ENCODE results near the gene IL16. TPM values are rescaled to one million over a fixed set of nuclear protein-coding genes. Genes with fewer than 3 reads are reported as not detected.

IL16 gene
- total and polyA plus RNA-seq, 9 donors = 1.8 to 16.5 (median 9.0) TPM

DNA sequence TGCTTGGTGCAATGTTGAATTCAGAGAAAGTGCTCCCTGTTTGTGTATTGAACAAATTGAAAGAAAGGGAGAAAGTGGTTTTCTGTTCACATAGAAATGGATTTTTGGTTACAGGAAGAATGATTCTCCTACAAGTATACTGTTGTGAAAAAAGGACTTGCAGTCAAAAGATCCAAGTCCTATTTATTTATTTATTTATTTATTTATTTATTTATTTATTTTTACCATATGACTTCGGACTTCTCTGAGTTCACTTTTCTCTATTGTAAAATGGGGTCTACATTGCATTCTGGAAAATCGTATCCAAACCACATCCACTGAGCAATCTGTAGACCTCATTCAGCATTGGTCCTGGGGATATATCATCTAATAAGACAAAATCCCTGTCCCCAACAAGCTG lies 81.2 kb downstream of the IL16 start:
- no peaks in the 10 kb centered on the region for H3K27me3 ChIP-seq
- no peak overlapping the region for H3K27ac ChIP-seq
- H3K4me1 ChIP-seq (ENCODE audit: insufficient read depth) = no peaks in the 10 kb centered on the region
- DNase-seq = no peak
- H3K4me3 ChIP-seq = no peak overlapping the region
- H3K36me3 ChIP-seq = no peaks in the 10 kb centered on the region
- TF ChIP-seq EP300 (IDR thresholded peaks at IDR 0.05) = no peak
- no peak for TF ChIP-seq CTCF (IDR thresholded peaks at IDR 0.05)
- no peak for TF ChIP-seq POLR2A (IDR thresholded peaks at IDR 0.05)
- no peaks in the 10 kb centered on the region for H3K9me3 ChIP-seq
- intact Hi-C loops (cut with DNase I) = loop anchor here in 3 of 4 donors (5.0 to 10.0 kb wide), 3 partner anchors 119 to 127 kb away; no protein-coding TSS in a partner anchor
- WGBS, 3 donors = 95 to 96% (median 96%) methylated on average over 2 of the region's 2 CpGs

DNA sequence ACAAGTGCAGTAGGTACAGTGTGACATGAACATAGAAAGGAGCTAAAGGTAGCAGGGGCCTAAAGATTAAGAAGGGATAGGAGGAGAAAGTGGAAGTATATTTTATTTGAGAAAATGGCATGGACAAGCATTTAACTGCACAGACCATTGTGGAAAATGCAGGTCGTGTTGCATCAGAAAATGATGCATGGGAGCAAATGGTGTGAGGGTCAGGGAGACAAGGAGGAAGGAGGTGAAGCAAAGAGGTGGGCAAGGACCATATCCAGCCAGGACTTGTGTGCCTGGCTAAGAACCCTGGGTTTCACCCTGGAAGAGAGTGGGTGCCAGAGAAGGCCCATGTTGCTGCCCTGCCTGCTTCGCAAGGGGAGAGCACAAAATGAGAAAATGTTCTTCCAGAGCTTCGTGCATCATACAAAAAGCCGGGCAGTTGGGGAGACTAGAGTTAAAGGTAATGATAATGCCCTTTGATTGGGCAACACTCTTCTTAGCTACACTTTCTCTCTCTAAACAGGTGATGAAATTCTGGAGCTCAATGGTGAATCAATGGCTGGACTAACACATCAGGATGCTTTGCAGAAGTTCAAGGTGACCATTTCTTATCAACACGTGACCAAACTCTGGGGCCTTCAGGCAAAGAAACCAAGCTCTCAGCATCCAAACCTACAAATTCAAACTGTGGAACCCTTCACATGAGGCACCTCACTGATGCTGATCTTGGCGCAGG lies 81.8 kb downstream of the IL16 start:
- WGBS, 3 donors = 92 to 95% (median 94%) methylated on average over 6 of the region's 6 CpGs
- DNase-seq = no peak
- Histone ChIP-seq H3K27me3 (no peaks in the 10 kb centered on the region), H3K9me3 (no peaks in the 10 kb centered on the region), H3K27ac (no peak overlapping the region), H3K36me3 (no peaks in the 10 kb centered on the region), H3K4me3 (no peak overlapping the region), H3K4me1 (ENCODE audit: insufficient read depth) (no peaks in the 10 kb centered on the region)
- intact Hi-C loops (cut with DNase I) = loop anchor here in 3 of 4 donors (5.0 to 10.0 kb wide), 3 partner anchors 119 to 126 kb away; no protein-coding TSS in a partner anchor
- no peak for TF ChIP-seq POLR2A (IDR thresholded peaks at IDR 0.05)
- no peak for TF ChIP-seq EP300 (IDR thresholded peaks at IDR 0.05)
- TF ChIP-seq CTCF (IDR thresholded peaks at IDR 0.05) = no peak

DNA sequence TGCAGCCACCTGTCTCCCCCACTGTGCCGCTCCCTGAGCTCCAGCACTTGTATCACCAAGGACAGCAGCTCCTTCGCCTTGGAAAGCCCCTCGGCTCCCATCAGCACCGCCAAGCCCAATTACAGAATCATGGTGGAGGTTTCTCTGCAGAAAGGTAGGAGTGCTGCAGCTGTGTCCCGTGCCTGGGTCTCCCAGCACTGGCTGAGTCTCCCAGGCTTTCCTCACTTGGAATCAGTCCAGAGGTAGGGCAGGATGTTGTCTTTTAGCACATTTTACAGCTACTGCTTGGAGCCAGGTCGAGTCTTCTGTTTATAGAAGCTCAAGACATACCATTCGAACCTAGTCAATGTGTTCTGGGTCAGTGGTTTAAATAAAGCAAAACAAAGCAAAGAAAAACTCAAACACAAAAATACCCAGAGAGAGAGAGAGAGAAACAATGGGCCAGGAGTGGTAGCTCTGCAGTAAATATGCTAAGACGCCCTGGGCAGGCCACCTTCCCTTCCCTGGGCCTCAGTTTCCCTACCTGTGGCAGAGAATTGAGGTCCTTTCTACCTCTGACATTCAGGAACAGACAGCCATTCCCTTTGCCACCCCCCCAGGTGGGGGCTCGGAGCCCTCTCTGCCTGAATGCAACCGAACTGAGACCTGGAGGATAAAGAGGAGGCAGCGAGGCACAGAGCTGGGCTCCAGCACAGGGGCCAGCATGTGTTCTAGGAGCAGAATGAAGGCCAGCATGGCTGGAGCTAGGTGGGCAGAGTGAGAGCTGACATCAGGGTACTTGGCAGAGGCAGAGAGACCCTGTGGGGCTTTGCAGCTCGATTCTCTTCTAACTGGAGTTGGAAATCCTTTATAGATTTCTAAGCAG lies 83.2 kb downstream of the IL16 start:
- H3K4me3 ChIP-seq = no peak overlapping the region
- TF ChIP-seq EP300 (IDR thresholded peaks at IDR 0.05) = no peak
- TF ChIP-seq POLR2A (IDR thresholded peaks at IDR 0.05) = no peak
- TF ChIP-seq CTCF (IDR thresholded peaks at IDR 0.05) = no peak
- H3K4me1 ChIP-seq (ENCODE audit: insufficient read depth) = no peaks in the 10 kb centered on the region
- H3K27me3 ChIP-seq = no peaks in the 10 kb centered on the region
- 62 to 67% (median 65%) methylated on average over 12 of the region's 12 CpGs for WGBS, 3 donors
- no peaks in the 10 kb centered on the region for H3K36me3 ChIP-seq
- DNase-seq = no peak
- intact Hi-C loops (cut with DNase I) = loop anchor here in 3 of 4 donors (5.0 to 10.0 kb wide), 4 partner anchors 105 to 125 kb away; no protein-coding TSS in a partner anchor
- no peaks in the 10 kb centered on the region for H3K9me3 ChIP-seq
- H3K27ac ChIP-seq = no peak overlapping the region

GRCh38 chr15:81280696-81281455 lies 84.2 kb downstream of the IL16 start:
- intact Hi-C loops (cut with DNase I) = loop anchor here in 1 of 4 donors (10.0 kb wide), 1 partner anchor 104 kb away; no protein-coding TSS in a partner anchor
- DNase-seq = no peak
- Histone ChIP-seq H3K9me3 (no peaks in the 10 kb centered on the region), H3K27me3 (no peaks in the 10 kb centered on the region), H3K4me1 (ENCODE audit: insufficient read depth) (no peaks in the 10 kb centered on the region), H3K36me3 (no peaks in the 10 kb centered on the region), H3K4me3 (no peak overlapping the region), H3K27ac (no peak overlapping the region)
- TF ChIP-seq EP300 (IDR thresholded peaks at IDR 0.05) = no peak
- no peak for TF ChIP-seq CTCF (IDR thresholded peaks at IDR 0.05)
- no peak for TF ChIP-seq POLR2A (IDR thresholded peaks at IDR 0.05)
- 77 to 81% (median 81%) methylated on average over 8 of the region's 8 CpGs for WGBS, 3 donors
